T-cell (primary cell): ENCODE results near the gene TM4SF1. TPM values are rescaled to one million over a fixed set of nuclear protein-coding genes. Genes with fewer than 3 reads are reported as not detected.

Source experiments
- ATAC-seq, 4 experiments: fragments of 200-7000 bp in 3 of 4; fragments of 150-1000 bp in 1 of 4; cut with Tn5 transposase; replicated peaks in 1 of 4; 1 replicate in 3 of 4; 2 replicates in 1 of 4; pipeline ENCODE4 v1.10.0; 2021; ENCODE audit warnings: moderate library complexity in 3 of 4, mild to moderate bottlenecking in 2 of 4, moderate number of reproducible peaks in 1 of 4
- CTCF ChIA-PET, 2 donors: fragments of 300-600 bp; sonication (Branson Sonifier 250); formaldehyde crosslinking; loops; one replicate each; lab custom pipeline; 2022; ENCODE audit warnings: antibody characterized with exemption in 2 of 2; lab: Charles Lee
- POLR2A ChIA-PET, 2 donors: fragments of 300-600 bp; sonication (Branson Sonifier 250); formaldehyde crosslinking; loops; one replicate each; lab custom pipeline; 2022; ENCODE audit warnings: antibody characterized with exemption in 2 of 2; lab: Charles Lee
- DNase-seq, 35 experiments: peaks; one replicate each; pipeline versions ENCODE4 v3.0.0 to v3.0.0-alpha.2; 2013 to 2023
- H3K27ac ChIP-seq: one replicate; pipeline ENCODE4 v1.5.1; 2013; ENCODE audit warnings: low read length
- H3K27me3 ChIP-seq, 2 experiments: replicated peaks in 1 of 2; 1 replicate in 1 of 2; 2 replicates in 1 of 2; pipeline versions ENCODE4 v1.6.1 to v1.7.0; 2013; ENCODE audit warnings: low read length in 1 of 2, mixed read lengths in 1 of 2; ENCODE audit not compliant: control insufficient read depth in 2 of 2, insufficient read depth in 2 of 2; ENCODE audit errors: extremely low read depth in 1 of 2
- H3K36me3 ChIP-seq, 2 donors: 1 replicate in 1 of 2; 2 replicates in 1 of 2; pipeline versions ENCODE4 v1.6.1 to v1.7.0; 2013; ENCODE audit warnings: low read length in 1 of 2; ENCODE audit not compliant: control insufficient read depth in 2 of 2, insufficient read depth in 1 of 2; ENCODE audit errors: extremely low read depth in 1 of 2
- H3K4me1 ChIP-seq, 2 experiments: 1 replicate in 1 of 2; 2 replicates in 1 of 2; pipeline versions ENCODE4 v1.6.1 to v1.7.0; 2013; ENCODE audit warnings: low read length in 2 of 2, mixed read lengths in 1 of 2; ENCODE audit not compliant: insufficient read depth in 2 of 2, control insufficient read depth in 1 of 2; ENCODE audit errors: extremely low read depth in 1 of 2
- H3K4me3 ChIP-seq, 2 donors: 1 replicate in 1 of 2; 2 replicates in 1 of 2; pipeline versions ENCODE4 v1.5.1 to v1.7.0; 2013; ENCODE audit warnings: mild to moderate bottlenecking in 2 of 2, low read length in 1 of 2, moderate library complexity in 1 of 2; ENCODE audit not compliant: control insufficient read depth in 1 of 2; ENCODE audit errors: extremely low read depth in 1 of 2
- H3K9me3 ChIP-seq: 2 replicates; pipeline ENCODE4 v1.7.0; 2013
- H3K27ac Mint-ChIP-seq, 2 donors: one replicate each; pipeline ENCODE4 v1.8.0; 2020 to 2021; ENCODE audit warnings: mild to moderate bottlenecking in 2 of 2, mixed read lengths in 2 of 2
- H3K27me3 Mint-ChIP-seq, 2 donors: one replicate each; pipeline ENCODE4 v1.8.0; 2021 to 2022; ENCODE audit warnings: mixed read lengths in 2 of 2
- H3K36me3 Mint-ChIP-seq: one replicate; pipeline ENCODE4 v1.8.0; 2021; ENCODE audit warnings: mixed read lengths
- H3K4me1 Mint-ChIP-seq, 3 donors: one replicate each; pipeline ENCODE4 v1.8.0; 2020 to 2022; ENCODE audit warnings: mixed read lengths in 3 of 3, mild to moderate bottlenecking in 1 of 3
- H3K4me3 Mint-ChIP-seq, 3 donors: one replicate each; pipeline ENCODE4 v1.8.0; 2020 to 2022; ENCODE audit warnings: mild to moderate bottlenecking in 3 of 3, mixed read lengths in 3 of 3, moderate library complexity in 3 of 3
- H3K9me3 Mint-ChIP-seq, 3 donors: one replicate each; pipeline ENCODE4 v1.8.0; 2020 to 2022; ENCODE audit warnings: mixed read lengths in 3 of 3
- WGBS: methylation state at CpG from one replicate; pipeline ENCODE4 v1.1.5; 2013; ENCODE audit warnings: missing lambda C conversion rate; ENCODE audit not compliant: insufficient coverage; 5-methylcytosine and 5-hydroxymethylcytosine counted together
- total RNA-seq, 35 experiments: library from RNA in 6 of 35; stranded (reverse) in 6 of 35; fragments of 120-200 nt in 1 of 35; gene quantifications; one replicate each; pipeline versions ENCODE4 v1.2.1 to v1.2.4 and lab custom pipeline; 2013 to 2026

TM4SF1 gene
- total RNA-seq (1 to 10 TPM in 1 of 5 donors, under 1 TPM in 2, not detected in 2; 0.76 to 1.0 (median 0.79) TPM), total RNA-seq (lab: John Stamatoyannopoulos, UW) (0 to 1.3 (median 0.08) reads per million in 29 experiments)
- total RNA-seq (2013), result 0.33 TPM

DNA sequence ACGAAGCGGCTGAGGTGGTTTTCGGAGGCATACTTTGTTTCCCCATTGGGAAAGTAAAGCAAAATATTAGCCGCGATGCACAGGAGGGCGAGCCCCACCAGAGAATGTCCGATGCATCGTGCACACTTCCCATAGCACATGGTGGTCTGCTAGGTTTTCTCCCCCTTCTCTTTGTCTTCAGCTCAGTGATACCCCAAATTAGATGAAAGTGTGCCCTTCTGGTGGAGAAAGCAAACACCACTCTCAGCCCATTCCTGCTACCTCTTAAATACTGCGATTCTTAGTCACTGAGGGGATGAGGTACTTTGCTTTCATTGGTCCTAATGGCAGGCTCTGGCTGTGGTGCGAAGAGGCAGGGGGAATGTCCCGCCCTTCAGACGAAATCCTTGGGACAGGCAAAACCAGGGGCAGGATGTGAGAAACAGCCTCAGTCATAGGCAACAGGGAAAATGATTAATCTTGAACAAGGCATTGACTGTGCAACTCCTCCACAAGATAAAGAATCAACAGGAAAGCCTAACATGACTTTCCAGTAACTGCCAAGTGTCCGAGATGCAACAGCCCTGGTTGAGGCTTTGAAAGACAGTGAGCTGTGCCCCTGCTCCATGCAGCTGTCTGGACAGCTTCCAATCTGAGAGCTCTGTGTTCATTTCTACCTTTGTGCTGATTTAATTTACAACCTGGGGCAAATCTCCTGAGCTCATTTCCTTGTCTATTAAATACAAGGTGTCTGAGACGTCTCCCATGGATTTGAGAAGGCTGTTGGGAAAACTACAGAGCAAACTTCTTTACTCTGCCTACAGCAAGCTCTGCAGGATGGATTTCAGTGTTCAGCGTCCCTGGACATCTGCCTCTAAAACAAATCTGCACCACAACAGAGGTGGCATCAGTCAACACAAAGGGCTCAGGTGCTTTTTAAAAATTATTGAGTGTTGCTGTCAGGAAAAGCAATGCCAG, at the start of gene TM4SF1:
TM4SF1 (minus strand) TSS at position 242 of the 957 bp plus-strand sequence; CDS start at position 140, 102 bp downstream.
- H3K9me3 ChIP-seq, result no peaks in the 10 kb centered on the region
- H3K27ac ChIP-seq, result no peak within 1 kb of the TSS
- ChIA-PET CTCF (no interaction called here), POLR2A (no interaction called here)
- H3K36me3 ChIP-seq, result no peaks in the 10 kb centered on the region
- peaks cover 13 to 23% of the 10 kb centered on the region in 2 donors for H3K27me3 Mint-ChIP-seq
- H3K4me3 Mint-ChIP-seq, result no peak within 1 kb of the TSS
- H3K4me1 Mint-ChIP-seq, result peaks cover 0 to 1% (median 0%) of the 10 kb centered on the region in 3 donors
- DNase-seq, result no peak
- 63% methylated on average over 6 of the region's 15 CpGs for WGBS
- peaks cover 0 to 10% of the 10 kb centered on the region in 2 experiments for H3K27me3 ChIP-seq
- H3K4me3 ChIP-seq, result no peak within 1 kb of the TSS
- H3K36me3 Mint-ChIP-seq, result no peaks in the 10 kb centered on the region
- H3K9me3 Mint-ChIP-seq, result no peaks in the 10 kb centered on the region
- H3K4me1 ChIP-seq, result no peaks in the 10 kb centered on the region
- no peak within 1 kb of the TSS for H3K27ac Mint-ChIP-seq
- no peak for ATAC-seq

GRCh38 chr3:149426325-149426724, 48.9 kb upstream of the TM4SF1 start:
- no peak for DNase-seq
- peaks cover 7 to 18% of the 10 kb centered on the region in 2 donors for H3K27me3 Mint-ChIP-seq
- Histone ChIP-seq H3K27ac (no peak overlapping the region), H3K36me3 (no peaks in the 10 kb centered on the region), H3K4me3 (no peak overlapping the region), H3K9me3 (no peaks in the 10 kb centered on the region), H3K27me3 (peaks cover 0 to 9% of the 10 kb centered on the region in 2 experiments), H3K4me1 (no peaks in the 10 kb centered on the region)
- no peaks in the 10 kb centered on the region for H3K4me1 Mint-ChIP-seq
- ATAC-seq, result no peak
- no peaks in the 10 kb centered on the region for H3K36me3 Mint-ChIP-seq
- H3K9me3 Mint-ChIP-seq, result no peaks in the 10 kb centered on the region
- no peak overlapping the region for H3K27ac Mint-ChIP-seq
- POLR2A ChIA-PET, result no interaction called here
- WGBS, result 100% methylated on average over 1 of the region's 2 CpGs
- CTCF ChIA-PET, result no interaction called here
- no peak overlapping the region for H3K4me3 Mint-ChIP-seq

- peaks cover 8 to 18% of the 10 kb centered on the region in 2 donors for H3K27me3 Mint-ChIP-seq
- POLR2A ChIA-PET, result no interaction called here
- no peaks in the 10 kb centered on the region for H3K9me3 Mint-ChIP-seq
- no peak overlapping the region for H3K27ac Mint-ChIP-seq
- peaks cover 0 to 10% of the 10 kb centered on the region in 2 experiments for H3K27me3 ChIP-seq
- WGBS, result no CpG with 5 or more reads among the region's 2 CpGs
- H3K36me3 Mint-ChIP-seq, result no peaks in the 10 kb centered on the region
- H3K4me3 ChIP-seq, result no peak overlapping the region
- CTCF ChIA-PET, result no interaction called here
- no peak overlapping the region for H3K27ac ChIP-seq
- ATAC-seq, result no peak
- no peaks in the 10 kb centered on the region for H3K4me1 ChIP-seq
- DNase-seq, result no peak
- H3K4me1 Mint-ChIP-seq, result no peaks in the 10 kb centered on the region
- H3K36me3 ChIP-seq, result no peaks in the 10 kb centered on the region
- H3K4me3 Mint-ChIP-seq, result no peak overlapping the region
- no peaks in the 10 kb centered on the region for H3K9me3 ChIP-seq
Measured at GRCh38 chr3:149424918-149425317, 47.5 kb upstream of the TM4SF1 start.

- DNase-seq, result no peak
- H3K27me3 Mint-ChIP-seq, result peaks cover 10 to 12% of the 10 kb centered on the region in 2 donors
- Histone ChIP-seq H3K9me3 (no peaks in the 10 kb centered on the region), H3K27me3 (peaks cover 0 to 11% of the 10 kb centered on the region in 2 experiments), H3K36me3 (no peaks in the 10 kb centered on the region), H3K27ac (no peak overlapping the region), H3K4me1 (no peaks in the 10 kb centered on the region), H3K4me3 (no peak overlapping the region)
- no CpG with 5 or more reads among the region's 2 CpGs for WGBS
- no peaks in the 10 kb centered on the region for H3K4me1 Mint-ChIP-seq
- no peak for ATAC-seq
- no peak overlapping the region for H3K27ac Mint-ChIP-seq
- ChIA-PET POLR2A (no interaction called here), CTCF (no interaction called here)
- no peak overlapping the region for H3K4me3 Mint-ChIP-seq
- no peaks in the 10 kb centered on the region for H3K36me3 Mint-ChIP-seq
- H3K9me3 Mint-ChIP-seq, result no peaks in the 10 kb centered on the region
Measured at GRCh38 chr3:149421764-149422163, 44.3 kb upstream of the TM4SF1 start.

- no peak overlapping the region for H3K4me3 ChIP-seq
- Mint-ChIP-seq H3K9me3 (no peaks in the 10 kb centered on the region), H3K27ac (no peak overlapping the region), H3K4me1 (no peaks in the 10 kb centered on the region), H3K27me3 (peaks cover 14 to 16% of the 10 kb centered on the region in 2 donors), H3K4me3 (no peak overlapping the region), H3K36me3 (no peaks in the 10 kb centered on the region)
- POLR2A ChIA-PET, result no interaction called here
- WGBS, result no CpG with 5 or more reads among the region's 4 CpGs
- ATAC-seq (no peak), DNase-seq (no peak)
- no peaks in the 10 kb centered on the region for H3K9me3 ChIP-seq
- H3K4me1 ChIP-seq, result no peaks in the 10 kb centered on the region
- no peak overlapping the region for H3K27ac ChIP-seq
- CTCF ChIA-PET, result no interaction called here
- H3K27me3 ChIP-seq, result peaks cover 0 to 5% of the 10 kb centered on the region in 2 experiments
- H3K36me3 ChIP-seq, result no peaks in the 10 kb centered on the region
Measured at GRCh38 chr3:149419816-149420215, 42.4 kb upstream of the TM4SF1 start.

- Mint-ChIP-seq H3K27me3 (peaks cover 10 to 13% of the 10 kb centered on the region in 2 donors), H3K36me3 (no peaks in the 10 kb centered on the region), H3K9me3 (no peaks in the 10 kb centered on the region), H3K27ac (no peak overlapping the region), H3K4me3 (no peak overlapping the region), H3K4me1 (no peaks in the 10 kb centered on the region)
- no peak for DNase-seq
- H3K36me3 ChIP-seq, result no peaks in the 10 kb centered on the region
- no peak for ATAC-seq
- no peak overlapping the region for H3K4me3 ChIP-seq
- H3K9me3 ChIP-seq, result no peaks in the 10 kb centered on the region
- no CpG with 5 or more reads among the region's 2 CpGs for WGBS
- H3K27me3 ChIP-seq, result peaks cover 0 to 5% of the 10 kb centered on the region in 2 experiments
- no peaks in the 10 kb centered on the region for H3K4me1 ChIP-seq
- ChIA-PET POLR2A (interaction anchor here in 1 of 2 donors (0.6 kb wide), 1 partner anchor 25 kb away, joined by 5 read pairs; no protein-coding TSS in a partner anchor), CTCF (interaction anchor here in 1 of 2 donors (0.5 kb wide), 1 partner anchor 389 kb away, joined by 3 read pairs; no protein-coding TSS in a partner anchor)
- no peak overlapping the region for H3K27ac ChIP-seq
Measured at GRCh38 chr3:149417727-149418126, 40.3 kb upstream of the TM4SF1 start.
